GM12892 (cell line): ENCODE data around the gene MAGEA9B.

ENCODE experiments used
- POLR2A ChIP-seq: IDR thresholded peaks from 2 replicates; pipeline ENCODE4 v1.6.1; 2011; ENCODE audit warnings: low read depth, low read length, control low read depth
- POLR2AphosphoS5 ChIP-seq: IDR thresholded peaks from 2 replicates; pipeline ENCODE4 v1.6.1; 2011; ENCODE audit warnings: low read depth, low read length, control low read depth
- TAF1 ChIP-seq: IDR thresholded peaks from 2 replicates; pipeline ENCODE4 v1.6.1; 2011; ENCODE audit warnings: low read depth, mild to moderate bottlenecking, control low read depth, low read length, borderline replicate concordance

DNA sequence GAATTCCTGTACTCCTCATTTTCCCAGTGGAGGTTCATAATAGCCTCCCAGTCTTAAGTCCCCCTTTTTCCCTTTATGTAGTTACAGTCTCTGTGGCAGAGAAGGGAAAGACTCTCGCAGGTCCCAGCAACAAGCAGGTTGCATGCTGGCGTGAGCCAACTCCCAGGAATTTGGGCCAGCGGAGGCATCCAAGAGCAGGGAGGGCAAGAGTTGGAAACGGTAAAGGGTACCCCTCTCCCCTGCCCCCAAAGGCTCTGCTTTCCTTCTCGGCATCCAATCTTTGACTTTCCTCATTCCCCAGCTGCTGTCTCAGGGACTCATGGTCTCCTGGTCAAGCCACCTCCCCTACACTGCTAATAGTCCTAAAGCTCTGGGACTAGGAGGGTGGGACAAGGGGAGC is 23.3 kb upstream of the MAGEA9B start:
- no peak for TF ChIP-seq POLR2A
- no peak for TF ChIP-seq POLR2AphosphoS5
- no peak for TF ChIP-seq TAF1
